PFSK-1 (cell line): ENCODE results near the gene MGAT4B.

Experiments
- FOXP2 ChIP-seq: optimal IDR thresholded peaks from 2 replicates; pipeline ENCODE3; 2011; ENCODE audit warnings: borderline replicate concordance, control low read depth, inconsistent platforms; ENCODE audit not compliant: insufficient read depth; ENCODE audit errors: extremely low read length, extremely low read depth
- POLR2AphosphoS5 ChIP-seq: IDR thresholded peaks from 2 replicates; pipeline ENCODE4 v1.6.1; 2012; ENCODE audit warnings: low read depth, mild to moderate bottlenecking, control low read depth, low read length, moderate library complexity
- SIN3A ChIP-seq: IDR thresholded peaks from 2 replicates; pipeline ENCODE4 v1.6.1; 2012; ENCODE audit warnings: mild to moderate bottlenecking, low read length, moderate library complexity, borderline replicate concordance; ENCODE audit not compliant: insufficient read depth
- TAF1 ChIP-seq: IDR thresholded peaks from 2 replicates; pipeline ENCODE4 v1.6.1; 2012; ENCODE audit warnings: low read length, control low read depth, borderline replicate concordance; ENCODE audit not compliant: insufficient read depth
- TF ChIP-seq, protein P1 (sequence below), 2 experiments: IDR thresholded peaks; 2 replicates each; pipeline versions ENCODE4 v1.6.1 to v1.8.0; 2011 to 2012; ENCODE audit warnings: low read depth in 2 of 2, low read length in 2 of 2, control low read depth in 1 of 2, inconsistent platforms in 1 of 2, mild to moderate bottlenecking in 1 of 2, moderate library complexity in 1 of 2; ENCODE audit not compliant: insufficient read depth in 1 of 2

MGAT4B gene

DNA sequence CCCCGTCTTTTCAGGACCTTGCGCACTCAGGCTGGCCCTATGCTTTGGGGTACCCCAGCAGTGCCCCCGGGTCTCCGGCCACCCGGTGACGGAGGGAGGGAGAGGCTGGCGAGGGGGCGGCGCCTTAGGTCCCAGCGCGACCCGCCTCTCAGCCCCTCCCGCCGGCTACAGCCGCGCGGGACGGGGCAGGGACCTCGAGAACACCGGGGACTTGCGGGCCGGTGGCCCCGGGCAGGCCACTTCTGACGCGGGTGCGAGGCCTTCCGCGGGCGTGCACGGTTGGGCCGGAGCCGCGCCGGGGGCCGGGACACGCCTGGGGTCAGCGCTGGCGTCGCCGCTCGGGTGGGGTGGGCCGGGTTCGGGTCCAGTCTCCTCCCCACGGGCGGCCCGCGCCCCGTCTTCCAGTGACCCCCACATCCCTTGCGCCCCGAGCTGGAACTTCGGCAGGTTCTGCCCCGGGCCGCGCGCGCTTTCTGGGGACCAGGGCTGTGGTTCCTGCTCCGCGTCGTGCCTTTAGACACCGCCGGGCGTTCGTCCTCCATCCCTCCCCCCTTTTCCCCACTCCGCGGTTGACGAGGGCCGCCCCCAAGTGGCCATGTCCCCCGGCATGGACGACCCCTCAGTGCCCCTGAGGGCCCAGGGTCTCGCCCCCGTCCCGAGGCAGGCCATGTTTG is 10.3 kb upstream of the MGAT4B start:
- TF ChIP-seq SIN3A (no peak), FOXP2 (no peak), TAF1 (no peak), POLR2AphosphoS5 (no peak)
- TF ChIP-seq, protein P1, sequence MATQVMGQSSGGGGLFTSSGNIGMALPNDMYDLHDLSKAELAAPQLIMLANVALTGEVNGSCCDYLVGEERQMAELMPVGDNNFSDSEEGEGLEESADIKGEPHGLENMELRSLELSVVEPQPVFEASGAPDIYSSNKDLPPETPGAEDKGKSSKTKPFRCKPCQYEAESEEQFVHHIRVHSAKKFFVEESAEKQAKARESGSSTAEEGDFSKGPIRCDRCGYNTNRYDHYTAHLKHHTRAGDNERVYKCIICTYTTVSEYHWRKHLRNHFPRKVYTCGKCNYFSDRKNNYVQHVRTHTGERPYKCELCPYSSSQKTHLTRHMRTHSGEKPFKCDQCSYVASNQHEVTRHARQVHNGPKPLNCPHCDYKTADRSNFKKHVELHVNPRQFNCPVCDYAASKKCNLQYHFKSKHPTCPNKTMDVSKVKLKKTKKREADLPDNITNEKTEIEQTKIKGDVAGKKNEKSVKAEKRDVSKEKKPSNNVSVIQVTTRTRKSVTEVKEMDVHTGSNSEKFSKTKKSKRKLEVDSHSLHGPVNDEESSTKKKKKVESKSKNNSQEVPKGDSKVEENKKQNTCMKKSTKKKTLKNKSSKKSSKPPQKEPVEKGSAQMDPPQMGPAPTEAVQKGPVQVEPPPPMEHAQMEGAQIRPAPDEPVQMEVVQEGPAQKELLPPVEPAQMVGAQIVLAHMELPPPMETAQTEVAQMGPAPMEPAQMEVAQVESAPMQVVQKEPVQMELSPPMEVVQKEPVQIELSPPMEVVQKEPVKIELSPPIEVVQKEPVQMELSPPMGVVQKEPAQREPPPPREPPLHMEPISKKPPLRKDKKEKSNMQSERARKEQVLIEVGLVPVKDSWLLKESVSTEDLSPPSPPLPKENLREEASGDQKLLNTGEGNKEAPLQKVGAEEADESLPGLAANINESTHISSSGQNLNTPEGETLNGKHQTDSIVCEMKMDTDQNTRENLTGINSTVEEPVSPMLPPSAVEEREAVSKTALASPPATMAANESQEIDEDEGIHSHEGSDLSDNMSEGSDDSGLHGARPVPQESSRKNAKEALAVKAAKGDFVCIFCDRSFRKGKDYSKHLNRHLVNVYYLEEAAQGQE (IDR thresholded peaks at IDR 0.05; ENCODE audit: insufficient read depth in 1 of 2, low read depth in 2 of 2, low read length in 2 of 2), result no peak

- TF ChIP-seq POLR2AphosphoS5, result no peak
- no peak for TF ChIP-seq FOXP2
- TF ChIP-seq, protein P1 (IDR thresholded peaks at IDR 0.05; ENCODE audit: insufficient read depth in 1 of 2, low read depth in 2 of 2, low read length in 2 of 2), result no peak
- no peak for TF ChIP-seq SIN3A
- no peak for TF ChIP-seq TAF1
Measured at GRCh38 chr5:179816401-179816795, 9.7 kb upstream of the MGAT4B start.

GRCh38 chr5:179815491-179816249 is 9.0 kb upstream of the MGAT4B start:
- TF ChIP-seq TAF1, result no peak
- no peak for TF ChIP-seq FOXP2
- no peak for TF ChIP-seq POLR2AphosphoS5
- TF ChIP-seq, protein P1 (IDR thresholded peaks at IDR 0.05; ENCODE audit: insufficient read depth in 1 of 2, low read depth in 2 of 2, low read length in 2 of 2), result no peak
- TF ChIP-seq SIN3A, result no peak

DNA sequence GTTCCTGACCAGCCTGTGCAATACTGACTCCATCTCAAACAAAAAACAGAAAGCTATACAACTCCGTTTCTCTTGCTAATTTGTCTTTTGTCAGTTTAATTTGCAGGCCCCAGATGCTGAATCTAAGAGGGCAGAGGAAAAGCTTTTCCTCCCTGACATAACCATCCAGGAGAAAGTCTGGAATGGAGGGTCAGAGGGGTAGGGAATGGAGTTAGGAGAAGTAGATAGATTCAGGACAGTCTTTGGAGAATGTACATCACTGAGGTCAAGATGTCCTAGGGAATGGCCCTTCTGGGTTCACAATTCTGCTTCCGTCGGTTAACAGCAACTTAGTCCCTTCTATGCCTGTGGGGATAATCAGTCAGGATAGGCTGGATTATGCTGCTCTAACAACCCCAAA is 7.4 kb upstream of the MGAT4B start:
- TF ChIP-seq SIN3A (no peak), POLR2AphosphoS5 (no peak), TAF1 (no peak)
- TF ChIP-seq, protein P1 (IDR thresholded peaks at IDR 0.05; ENCODE audit: insufficient read depth in 1 of 2, low read depth in 2 of 2, low read length in 2 of 2), result no peak
